GM21576 (cell line): ENCODE measurements around the gene SRSF10.
A peak's percentile ranks its signal among the peaks of the same experiment; 100 is the strongest.
"Not testable (repeated sequence)": the region's sequence is repeated elsewhere in the genome, so short reads cannot be mapped to it uniquely, and the experiment has no call there.

Source experiments
- ATAC-seq: cut with Tn5 transposase; IDR thresholded peaks from one replicate; pipeline ENCODE4 v1.9.1; 2021; ENCODE audit warnings: mild to moderate bottlenecking, moderate library complexity; ENCODE audit not compliant: unreplicated experiment

Gene SRSF10

DNA sequence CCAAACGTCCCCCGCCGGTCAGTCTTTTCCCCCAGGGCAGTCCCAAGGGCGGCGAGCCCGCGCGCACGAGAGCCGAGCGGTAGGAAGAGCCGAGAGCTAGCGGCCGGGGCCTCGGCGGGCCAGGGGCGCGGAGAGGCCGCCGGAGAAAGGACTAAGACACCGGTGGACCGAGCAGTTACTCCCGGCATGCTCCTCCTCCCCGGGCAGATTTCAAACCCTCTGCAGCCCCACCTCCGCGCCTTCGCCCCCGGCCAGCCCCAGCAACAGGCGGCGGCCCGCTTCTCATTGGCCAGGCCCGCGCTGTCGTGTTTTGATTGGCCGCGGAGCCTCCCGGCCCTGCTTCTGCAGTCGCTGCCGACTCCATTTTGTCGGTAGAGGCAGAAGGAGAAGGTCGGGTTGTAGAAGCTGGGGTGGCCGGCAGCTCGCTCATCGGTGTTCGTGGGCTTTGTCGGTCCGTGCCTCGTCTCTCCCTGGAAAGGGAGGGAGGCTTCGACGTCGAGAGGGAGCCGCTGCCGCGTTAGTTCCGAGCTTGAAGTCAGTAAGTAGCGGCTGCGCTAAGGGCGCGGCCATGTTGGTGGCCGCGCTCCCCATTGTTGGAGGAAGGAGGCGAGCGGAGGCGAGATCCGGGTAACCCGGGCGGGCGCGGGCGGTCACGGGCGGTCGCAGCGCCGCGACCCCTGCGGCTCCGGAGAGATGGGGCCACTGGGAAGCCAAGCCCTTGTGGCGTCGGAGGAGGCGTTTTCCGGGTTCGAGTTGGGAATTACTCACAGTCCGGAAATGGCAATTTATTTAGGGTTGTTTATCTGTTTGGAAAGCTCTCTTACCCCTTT is 20.5 kb downstream of the SRSF10 start, which contains the start of gene PNRC2:
Gene PNRC2, plus strand, starts transcription at position 368 of the 830 bp plus-strand sequence. CDS start 1,630 bp downstream, outside the sequence.
- ATAC-seq = peak; percentile 73

DNA sequence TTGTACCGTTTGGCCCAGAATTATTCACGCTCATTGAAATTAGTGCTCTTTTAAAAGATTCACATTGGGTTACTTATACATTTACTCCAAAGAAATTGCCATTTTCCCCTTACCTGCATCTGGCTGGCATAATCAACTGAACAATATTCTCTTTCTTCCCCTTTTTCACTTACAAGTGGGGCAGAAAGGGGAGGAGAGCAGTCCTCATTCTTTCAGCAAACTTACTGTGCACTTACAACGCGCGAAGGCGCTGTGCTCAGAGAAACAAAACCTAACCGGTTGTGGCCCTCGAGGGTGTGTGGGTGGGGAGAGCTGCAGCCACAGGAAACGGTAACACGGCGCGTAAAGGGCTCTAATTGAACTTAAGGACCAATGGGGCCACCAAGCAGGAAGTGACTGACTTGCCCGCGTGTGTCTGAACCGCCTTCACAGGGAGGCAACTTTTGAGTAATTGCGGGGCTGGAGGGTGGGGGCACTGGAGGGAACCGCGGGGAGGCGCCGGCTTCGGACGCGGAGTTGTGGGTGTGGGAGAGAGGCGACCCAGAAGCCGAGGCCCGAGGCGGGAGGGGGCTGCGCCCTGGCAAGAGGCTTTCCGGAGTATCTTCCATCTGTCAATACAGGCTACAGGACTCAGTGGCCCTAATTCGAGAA is 21.2 kb downstream of the SRSF10 start:
- ATAC-seq = peak; percentile 57

- not testable (repeated sequence) for ATAC-seq
These were observed 21.9 kb downstream of the SRSF10 start for GRCh38 chr1:23958040-23958809.

DNA sequence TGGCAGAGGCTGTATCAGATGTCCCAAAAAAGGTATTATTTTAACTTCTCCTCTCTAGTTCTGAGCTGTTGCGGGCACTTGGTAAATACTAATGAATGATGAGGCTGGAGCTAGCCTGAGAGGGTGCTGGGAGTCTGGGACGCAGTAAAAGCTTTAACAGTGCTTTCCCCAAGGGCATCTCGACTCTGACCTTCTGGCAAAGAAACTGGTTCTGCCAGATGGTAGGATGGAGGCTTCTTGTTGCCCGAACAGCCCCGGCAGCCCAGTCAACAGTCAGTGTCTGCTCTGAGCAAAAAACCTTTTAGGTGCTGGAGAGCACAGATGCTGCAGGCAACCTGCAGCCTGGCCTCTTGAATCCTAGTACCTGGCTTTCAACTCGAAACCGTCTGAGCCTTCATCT is 23.0 kb downstream of the SRSF10 start:
- no peak for ATAC-seq

DNA sequence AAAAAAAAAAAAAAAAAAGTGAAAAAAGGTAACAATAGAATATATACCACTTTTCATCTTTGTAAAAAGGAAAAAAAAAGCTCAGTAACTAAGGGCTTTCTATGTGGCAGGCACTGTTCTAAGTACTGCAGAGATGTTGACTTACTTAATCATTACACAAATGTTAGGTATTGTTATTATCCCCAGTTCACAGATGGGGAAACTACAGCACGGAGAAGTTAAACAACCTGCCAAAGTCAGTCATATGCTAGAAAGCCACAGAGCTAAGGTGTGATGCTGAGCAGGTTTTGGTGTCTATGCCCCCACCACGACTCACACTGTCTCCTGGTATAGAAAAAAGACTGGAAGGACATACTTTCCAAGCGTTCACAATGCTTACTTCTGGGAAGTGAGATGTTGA is 27.1 kb downstream of the SRSF10 start:
- no peak for ATAC-seq

DNA sequence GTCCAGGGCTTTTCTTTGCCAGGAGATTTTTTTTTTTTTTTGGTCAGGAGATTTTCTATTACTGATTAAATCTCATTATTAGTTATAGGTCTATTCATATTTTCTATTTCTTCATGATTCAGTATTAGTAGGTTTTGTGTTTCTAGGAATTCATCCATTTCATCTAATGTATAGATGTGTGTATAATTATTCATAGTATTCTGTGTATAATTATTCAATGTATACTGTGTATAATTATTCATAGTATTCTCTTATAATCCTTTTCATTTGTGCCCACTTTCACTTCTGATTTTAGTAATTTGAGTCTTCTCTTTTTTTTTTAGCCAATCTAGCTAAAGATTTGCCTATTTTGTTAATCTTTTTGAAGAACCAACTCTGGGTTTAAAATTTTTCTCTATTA is 32.8 kb downstream of the SRSF10 start:
- ATAC-seq = no peak

DNA sequence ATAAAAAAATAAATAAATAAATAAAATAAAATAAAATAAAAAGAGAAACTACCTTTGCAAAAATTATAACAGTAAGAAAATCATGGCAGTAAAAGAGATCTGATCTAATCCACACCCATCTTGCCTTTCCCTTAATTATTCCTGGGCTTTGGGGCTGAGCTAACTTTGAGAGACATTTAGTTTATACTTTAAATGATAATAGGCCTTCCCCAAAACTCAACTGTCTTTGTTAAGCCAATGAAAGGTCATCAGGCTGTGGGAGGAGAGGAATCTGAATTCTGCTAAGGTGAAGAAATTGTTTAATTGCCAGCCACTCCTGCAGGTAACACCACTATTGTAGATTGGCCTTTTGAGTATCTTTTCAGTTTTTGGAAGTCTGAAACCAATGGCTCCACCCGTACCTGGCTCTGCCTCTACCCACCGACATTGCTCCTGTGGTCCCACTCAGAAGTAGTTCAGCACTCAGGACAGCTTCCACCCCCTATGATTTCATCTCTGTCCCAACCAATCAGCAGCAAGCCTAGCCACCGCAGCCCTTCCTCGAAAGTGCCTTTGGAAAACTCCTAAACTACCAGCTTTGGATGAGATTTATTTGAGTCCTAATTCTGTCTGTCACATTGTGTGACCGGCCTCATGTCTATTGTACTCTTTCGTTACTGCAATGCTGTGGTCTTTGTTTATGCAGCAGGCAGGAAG is 43.5 kb downstream of the SRSF10 start:
- no peak for ATAC-seq

- ATAC-seq = no peak
These were observed 48.6 kb downstream of the SRSF10 start for GRCh38 chr1:23931491-23931880.

GRCh38 chr1:23930861-23931490 is 49.2 kb downstream of the SRSF10 start:
- no peak for ATAC-seq

DNA sequence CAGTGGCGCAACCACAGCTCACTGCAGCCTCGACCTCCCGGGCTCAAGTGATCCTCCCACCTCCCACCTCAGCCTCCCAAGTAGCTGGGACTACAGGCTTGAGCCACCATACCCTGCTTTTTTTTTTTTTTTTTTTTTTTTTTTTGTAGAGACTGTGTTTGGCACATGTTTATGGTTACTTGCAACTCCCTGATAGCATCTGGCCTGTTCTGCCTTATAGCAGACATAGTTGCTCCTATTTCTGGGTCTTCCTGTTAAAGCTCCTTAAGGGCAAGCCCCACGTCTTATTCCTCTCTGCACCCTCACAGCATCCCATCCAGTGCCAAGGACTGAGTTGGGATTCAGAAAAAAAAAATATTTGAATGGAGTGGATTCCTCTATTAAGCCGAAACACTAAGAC is 49.9 kb downstream of the SRSF10 start:
- no peak for ATAC-seq

DNA sequence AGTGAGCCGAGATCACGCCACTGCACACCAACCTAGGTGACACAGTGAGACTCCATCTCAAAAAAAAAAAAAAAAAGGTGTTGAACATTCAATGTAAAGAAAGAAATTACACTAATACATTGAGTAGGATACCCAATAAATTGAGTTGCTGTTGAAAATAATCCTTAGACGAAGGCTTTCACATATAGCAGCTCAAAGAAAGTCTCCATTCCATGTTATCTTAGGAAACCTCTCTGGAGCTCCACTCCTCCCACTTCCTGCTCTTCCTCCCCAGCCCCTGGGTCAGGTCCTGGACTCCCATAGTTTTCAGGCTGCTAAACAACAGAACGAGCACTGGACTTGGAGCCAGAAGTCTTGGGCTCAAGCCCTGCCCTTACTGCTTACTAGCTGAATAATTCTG is 51.3 kb downstream of the SRSF10 start:
- no peak for ATAC-seq

DNA sequence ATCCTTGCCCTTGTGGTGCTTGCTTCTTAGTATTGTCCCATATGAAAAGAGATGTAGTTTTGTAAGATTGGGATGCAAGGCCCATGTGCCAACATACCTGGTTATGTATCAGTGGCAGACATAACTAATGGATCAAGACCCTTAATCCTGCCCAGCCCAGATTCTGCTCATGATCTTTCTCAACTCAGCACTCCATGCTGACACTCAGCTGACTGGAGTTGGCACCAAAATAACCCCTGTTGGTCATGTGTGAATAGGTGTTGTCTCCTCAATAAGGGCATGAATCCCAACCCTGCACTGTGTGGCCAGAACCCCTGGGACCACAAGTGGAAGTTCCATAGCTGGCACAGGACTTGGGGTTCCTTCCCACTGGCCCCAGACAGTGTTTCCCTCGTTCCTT is 53.0 kb downstream of the SRSF10 start:
- no peak for ATAC-seq

- no peak for ATAC-seq
These were observed 54.8 kb downstream of the SRSF10 start for GRCh38 chr1:23925279-23925678.

DNA sequence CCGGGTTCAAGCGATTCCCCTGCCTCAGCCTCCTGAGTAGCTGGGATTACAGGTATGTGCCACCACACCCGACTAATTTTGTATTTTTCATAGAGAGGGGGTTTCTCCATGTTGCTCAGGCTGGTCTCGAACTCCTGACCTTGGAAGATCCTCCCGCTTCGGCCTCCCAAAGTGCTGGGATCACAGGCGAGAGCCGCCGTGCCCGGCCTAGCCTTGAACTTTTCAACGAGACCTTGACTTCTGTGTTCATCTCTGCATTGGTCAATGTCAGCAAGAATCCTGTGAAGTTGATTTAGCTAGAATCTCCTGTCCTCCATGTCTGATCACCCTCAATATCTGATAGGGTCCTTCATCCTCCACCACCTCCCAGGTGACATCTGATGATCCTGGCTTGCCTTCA is 55.5 kb downstream of the SRSF10 start:
- no peak for ATAC-seq

GRCh38 chr1:23923592-23924499 is 56.3 kb downstream of the SRSF10 start:
- ATAC-seq = no peak

GRCh38 chr1:23922321-23922943 is 57.7 kb downstream of the SRSF10 start:
- no peak for ATAC-seq

DNA sequence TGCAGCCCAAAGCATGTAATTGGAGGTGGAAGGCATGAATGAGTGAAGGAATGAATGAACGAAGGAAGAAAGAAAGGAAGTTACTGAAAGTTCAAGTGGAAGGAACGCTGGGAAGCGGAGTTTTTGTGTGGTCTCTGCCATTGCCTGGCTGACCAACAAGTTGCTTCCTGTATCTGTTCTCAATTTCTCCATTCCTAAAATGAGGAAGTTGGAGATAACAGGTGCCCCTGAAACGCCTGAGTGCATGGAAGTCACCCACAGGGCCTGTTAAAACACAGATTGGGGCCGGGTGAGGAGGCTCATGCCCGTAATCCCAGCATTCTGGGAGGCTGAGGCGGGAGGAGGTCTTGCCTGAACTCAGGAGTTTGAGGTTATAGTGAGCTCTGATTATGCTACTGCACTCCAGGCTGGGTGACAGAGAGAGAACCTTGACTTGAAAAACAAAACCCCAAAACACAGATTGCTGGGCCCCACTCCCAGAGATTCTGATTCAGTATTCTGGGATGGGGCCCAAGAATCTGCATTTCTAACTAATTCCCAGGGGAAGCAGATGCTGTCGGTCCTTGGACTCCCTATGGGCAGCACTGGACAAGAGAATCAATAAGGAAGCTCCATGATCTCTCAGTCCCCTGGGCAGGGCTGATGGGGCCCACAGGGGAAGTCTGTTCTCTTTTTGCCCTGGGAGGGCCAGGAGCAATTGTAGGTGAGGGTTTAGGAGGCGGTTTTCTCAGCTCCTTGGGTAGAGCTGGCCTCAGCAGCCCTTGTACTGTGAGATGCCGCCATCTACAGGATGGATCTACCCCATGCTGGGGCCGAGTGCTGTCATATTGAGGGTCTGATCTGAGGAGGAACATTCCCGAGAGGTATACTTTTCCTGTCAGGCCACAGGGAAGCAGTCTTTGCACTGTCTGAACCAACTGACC is 63.7 kb downstream of the SRSF10 start:
- ATAC-seq = no peak

- ATAC-seq = no peak
These were observed 64.7 kb downstream of the SRSF10 start for GRCh38 chr1:23915466-23915865.
